CD8-positive, alpha-beta memory T cell (primary cell): ENCODE measurements around the gene CHRM2. TPM values are rescaled to one million over a fixed set of nuclear protein-coding genes. Genes with fewer than 3 reads are reported as not detected.

Source experiments
- CTCF ChIA-PET: fragments of 350-600 bp; sonication (Branson Sonifier 250); formaldehyde crosslinking; loops from one replicate; lab custom pipeline; 2021; ENCODE audit warnings: antibody characterized with exemption; lab: Charles Lee
- POLR2A ChIA-PET: fragments of 350-600 bp; sonication (Branson Sonifier 250); formaldehyde crosslinking; loops from one replicate; lab custom pipeline; 2021; ENCODE audit warnings: antibody characterized with exemption; lab: Charles Lee
- DNase-seq, 5 donors: peaks; one replicate each; pipeline versions ENCODE4 v3.0.0 to v3.0.0-alpha.2; 2020 to 2022; ENCODE audit warnings: mixed read lengths in 1 of 5
- H3K27ac ChIP-seq: one replicate; pipeline ENCODE4 v1.7.0; 2013; ENCODE audit warnings: low read depth, mild to moderate bottlenecking, low read length, moderate library complexity
- H3K27me3 ChIP-seq: 2 replicates; pipeline ENCODE4 v1.7.0; 2013; ENCODE audit warnings: low read length, mild to moderate bottlenecking; ENCODE audit not compliant: insufficient read depth, poor library complexity, severe bottlenecking
- H3K36me3 ChIP-seq: 2 replicates; pipeline ENCODE4 v1.7.0; 2013; ENCODE audit warnings: mild to moderate bottlenecking, low read length, moderate library complexity; ENCODE audit not compliant: insufficient read depth
- H3K4me1 ChIP-seq: 2 replicates; pipeline ENCODE4 v1.7.0; 2013; ENCODE audit warnings: mild to moderate bottlenecking, low read length, moderate library complexity; ENCODE audit not compliant: insufficient read depth
- H3K4me3 ChIP-seq: 2 replicates; pipeline ENCODE4 v1.7.0; 2013; ENCODE audit warnings: mild to moderate bottlenecking, low read length
- H3K9me3 ChIP-seq: 2 replicates; pipeline ENCODE4 v1.7.0; 2013; ENCODE audit warnings: mild to moderate bottlenecking, low read length
- H3K27ac Mint-ChIP-seq, 8 donors: one replicate each; pipeline ENCODE4 v1.8.0; 2020 to 2021; ENCODE audit warnings: mixed read lengths in 8 of 8, mild to moderate bottlenecking in 6 of 8, inconsistent platforms in 3 of 8, moderate library complexity in 3 of 8
- H3K27me3 Mint-ChIP-seq, 2 donors: one replicate each; pipeline ENCODE4 v1.8.0; 2020 to 2021; ENCODE audit warnings: mixed read lengths in 2 of 2, mild to moderate bottlenecking in 1 of 2, moderate library complexity in 1 of 2
- H3K36me3 Mint-ChIP-seq, 3 donors: one replicate each; pipeline ENCODE4 v1.8.0; 2020 to 2021; ENCODE audit warnings: mixed read lengths in 3 of 3, inconsistent platforms in 1 of 3, mild to moderate bottlenecking in 1 of 3
- H3K4me1 Mint-ChIP-seq, 3 donors: one replicate each; pipeline ENCODE4 v1.8.0; 2020 to 2021; ENCODE audit warnings: mixed read lengths in 3 of 3, inconsistent platforms in 1 of 3, mild to moderate bottlenecking in 1 of 3
- H3K4me3 Mint-ChIP-seq, 7 donors: one replicate each; pipeline ENCODE4 v1.8.0; 2020 to 2021; ENCODE audit warnings: mixed read lengths in 7 of 7, mild to moderate bottlenecking in 6 of 7, moderate library complexity in 4 of 7, inconsistent platforms in 2 of 7
- H3K9me3 Mint-ChIP-seq, 5 donors: one replicate each; pipeline ENCODE4 v1.8.0; 2020 to 2022; ENCODE audit warnings: mixed read lengths in 5 of 5, mild to moderate bottlenecking in 3 of 5, moderate library complexity in 2 of 5, inconsistent platforms in 1 of 5
- polyA plus RNA-seq: library from polyadenylated mRNA; unstranded; fragments of 300-500 nt; fragmentation: Illumina TruSeq; gene quantifications from one replicate; pipeline ENCODE4 v1.2.3, GENCODE V29; 2021
- total RNA-seq, 2 experiments: library from RNA; stranded (reverse); gene quantifications; one replicate each; pipeline ENCODE4 v1.2.3, GENCODE V29; 2021

CHRM2 gene
- total and polyA plus RNA-seq, 3 experiments from 2014 or later, result not detected

- H3K4me3 ChIP-seq, result no peak overlapping the region
- no peak for DNase-seq
- CTCF ChIA-PET, result no interaction called here
- H3K27me3 ChIP-seq, result no peaks in the 10 kb centered on the region
- no peaks in the 10 kb centered on the region for H3K4me1 ChIP-seq
- Mint-ChIP-seq H3K27ac (no peak overlapping the region), H3K4me1 (no peaks in the 10 kb centered on the region), H3K36me3 (no peaks in the 10 kb centered on the region), H3K4me3 (no peak overlapping the region), H3K27me3 (no peaks in the 10 kb centered on the region), H3K9me3 (peaks cover 0 to 28% (median 4%) of the 10 kb centered on the region in 5 donors)
- H3K9me3 ChIP-seq, result no peaks in the 10 kb centered on the region
- H3K27ac ChIP-seq, result no peak overlapping the region
- H3K36me3 ChIP-seq, result no peaks in the 10 kb centered on the region
- POLR2A ChIA-PET, result no interaction called here
Measured at GRCh38 chr7:137017221-137017620, 148.8 kb downstream of the CHRM2 start.

DNA sequence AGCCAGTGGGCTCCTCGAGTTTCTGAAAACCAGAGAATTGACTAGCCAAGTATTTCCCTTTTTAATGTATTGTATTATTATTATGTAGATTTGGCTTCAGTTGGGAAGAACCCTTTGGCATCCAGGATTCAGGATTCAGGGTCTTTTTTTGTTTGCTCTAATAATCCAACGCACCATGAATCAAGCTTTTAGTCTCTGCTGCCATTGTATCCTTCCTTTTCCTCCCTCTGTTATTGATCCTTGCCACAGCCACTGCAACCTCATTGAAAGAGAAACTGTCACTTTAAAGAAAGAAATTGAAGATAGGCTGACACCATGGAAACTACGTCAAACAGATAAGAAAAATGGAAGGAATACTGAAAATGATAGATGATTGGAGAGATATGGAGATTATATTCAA lies 150.0 kb downstream of the CHRM2 start:
- Mint-ChIP-seq H3K9me3 (peaks cover 0 to 28% (median 4%) of the 10 kb centered on the region in 5 donors), H3K27ac (no peak overlapping the region), H3K27me3 (no peaks in the 10 kb centered on the region), H3K4me1 (no peaks in the 10 kb centered on the region), H3K4me3 (no peak overlapping the region), H3K36me3 (no peaks in the 10 kb centered on the region)
- ChIA-PET POLR2A (no interaction called here), CTCF (no interaction called here)
- no peaks in the 10 kb centered on the region for H3K27me3 ChIP-seq
- no peak for DNase-seq
- no peaks in the 10 kb centered on the region for H3K36me3 ChIP-seq
- H3K4me1 ChIP-seq, result no peaks in the 10 kb centered on the region
- no peak overlapping the region for H3K27ac ChIP-seq
- H3K4me3 ChIP-seq, result no peak overlapping the region
- H3K9me3 ChIP-seq, result no peaks in the 10 kb centered on the region

DNA sequence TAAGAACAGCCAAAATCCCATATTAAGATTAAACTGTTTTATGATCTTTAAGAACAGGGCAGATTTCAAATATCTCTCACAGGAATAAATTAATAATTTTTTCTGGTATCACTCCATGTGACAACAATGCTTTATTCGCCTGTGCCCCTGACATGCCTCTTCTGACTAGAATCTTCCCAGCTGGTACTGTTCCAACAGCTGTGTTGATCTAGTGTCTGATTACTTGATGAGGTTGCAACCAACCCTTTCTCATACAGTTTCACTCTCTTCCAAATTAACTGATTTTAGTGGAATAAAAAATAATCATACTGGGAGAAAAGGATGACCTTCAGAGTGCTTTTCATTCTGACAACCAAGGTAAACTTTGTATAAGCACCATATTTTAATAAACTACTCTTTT lies 151.9 kb downstream of the CHRM2 start:
- H3K36me3 Mint-ChIP-seq, result no peaks in the 10 kb centered on the region
- CTCF ChIA-PET, result no interaction called here
- H3K4me1 Mint-ChIP-seq, result no peaks in the 10 kb centered on the region
- no peaks in the 10 kb centered on the region for H3K4me1 ChIP-seq
- no peaks in the 10 kb centered on the region for H3K27me3 ChIP-seq
- POLR2A ChIA-PET, result no interaction called here
- no peak overlapping the region for H3K4me3 Mint-ChIP-seq
- H3K27ac ChIP-seq, result no peak overlapping the region
- no peaks in the 10 kb centered on the region for H3K36me3 ChIP-seq
- no peak for DNase-seq
- no peak overlapping the region for H3K27ac Mint-ChIP-seq
- no peaks in the 10 kb centered on the region for H3K27me3 Mint-ChIP-seq
- peaks cover 0 to 26% (median under 1%) of the 10 kb centered on the region in 5 donors for H3K9me3 Mint-ChIP-seq
- H3K4me3 ChIP-seq, result no peak overlapping the region
- H3K9me3 ChIP-seq, result no peaks in the 10 kb centered on the region

DNA sequence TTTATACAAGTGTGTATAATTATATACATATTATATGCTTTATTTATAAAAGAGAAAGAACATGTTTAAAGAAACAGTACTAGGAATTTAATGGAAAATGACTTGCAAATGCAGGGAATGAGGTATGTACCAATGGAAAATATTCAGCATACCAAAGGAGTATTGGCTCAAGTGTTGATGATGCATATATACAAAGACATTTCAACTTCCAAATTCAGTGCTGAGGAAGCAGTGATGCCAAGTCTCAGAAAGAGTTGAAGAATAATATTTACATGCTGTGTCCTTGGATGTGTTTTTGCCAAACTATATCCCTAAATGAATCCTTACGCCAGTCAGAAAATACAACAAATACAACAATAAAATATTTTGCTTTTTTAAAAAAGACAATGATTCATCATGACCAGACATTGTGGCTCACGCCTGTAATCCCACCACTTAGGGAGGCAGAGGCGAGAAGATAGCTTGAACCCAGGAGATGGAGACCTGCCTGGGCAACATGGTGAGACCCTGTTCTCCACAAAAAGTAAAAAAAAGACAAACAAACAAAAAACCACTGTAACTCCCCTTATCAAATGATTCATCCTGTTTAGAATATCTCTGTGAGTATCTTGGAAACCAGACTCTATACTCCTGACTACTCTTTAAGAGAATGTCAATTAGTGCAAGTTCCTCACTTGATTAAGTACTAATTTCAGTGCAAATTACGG lies 157.2 kb downstream of the CHRM2 start:
- no peak overlapping the region for H3K27ac Mint-ChIP-seq
- Histone ChIP-seq H3K4me3 (no peak overlapping the region), H3K9me3 (no peaks in the 10 kb centered on the region), H3K4me1 (no peaks in the 10 kb centered on the region), H3K36me3 (no peaks in the 10 kb centered on the region), H3K27ac (no peak overlapping the region), H3K27me3 (no peaks in the 10 kb centered on the region)
- POLR2A ChIA-PET, result no interaction called here
- peaks cover 0 to 30% (median 4%) of the 10 kb centered on the region in 5 donors for H3K9me3 Mint-ChIP-seq
- H3K4me3 Mint-ChIP-seq, result no peak overlapping the region
- no peaks in the 10 kb centered on the region for H3K27me3 Mint-ChIP-seq
- H3K4me1 Mint-ChIP-seq, result no peaks in the 10 kb centered on the region
- no peak for DNase-seq
- H3K36me3 Mint-ChIP-seq, result peaks cover 0 to 2% (median 0%) of the 10 kb centered on the region in 3 donors
- CTCF ChIA-PET, result no interaction called here

DNA sequence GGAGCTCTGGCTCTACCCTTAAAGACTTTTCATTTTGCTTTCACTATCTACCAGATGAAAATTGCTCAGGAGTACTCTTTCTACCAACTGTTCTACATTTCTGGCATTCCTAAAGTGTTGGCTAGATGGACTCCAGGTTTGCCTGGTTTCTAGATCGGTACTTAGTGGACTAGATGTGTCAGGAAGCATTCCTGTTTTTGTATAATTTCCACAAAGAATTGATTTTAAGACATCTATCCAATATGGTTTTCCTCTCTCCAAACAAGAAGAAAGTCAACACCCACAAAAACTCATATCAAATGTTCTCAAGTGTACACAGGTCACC lies 157.7 kb downstream of the CHRM2 start:
- Histone ChIP-seq H3K36me3 (no peaks in the 10 kb centered on the region), H3K4me1 (no peaks in the 10 kb centered on the region), H3K4me3 (no peak overlapping the region), H3K9me3 (no peaks in the 10 kb centered on the region), H3K27me3 (no peaks in the 10 kb centered on the region), H3K27ac (no peak overlapping the region)
- Mint-ChIP-seq H3K27ac (no peak overlapping the region), H3K36me3 (peaks cover 0 to 2% (median 0%) of the 10 kb centered on the region in 3 donors), H3K4me1 (no peaks in the 10 kb centered on the region), H3K4me3 (no peak overlapping the region), H3K9me3 (peaks cover 0 to 30% (median 4%) of the 10 kb centered on the region in 5 donors), H3K27me3 (no peaks in the 10 kb centered on the region)
- ChIA-PET POLR2A (no interaction called here), CTCF (no interaction called here)
- no peak for DNase-seq

- H3K4me3 Mint-ChIP-seq, result no peak overlapping the region
- H3K27ac Mint-ChIP-seq, result no peak overlapping the region
- ChIA-PET CTCF (no interaction called here), POLR2A (no interaction called here)
- DNase-seq, result no peak
- Histone ChIP-seq H3K36me3 (no peaks in the 10 kb centered on the region), H3K4me3 (no peak overlapping the region), H3K9me3 (no peaks in the 10 kb centered on the region), H3K4me1 (no peaks in the 10 kb centered on the region), H3K27me3 (no peaks in the 10 kb centered on the region), H3K27ac (no peak overlapping the region)
- H3K9me3 Mint-ChIP-seq, result peaks cover 0 to 23% (median 5%) of the 10 kb centered on the region in 5 donors
- H3K36me3 Mint-ChIP-seq, result no peaks in the 10 kb centered on the region
- H3K27me3 Mint-ChIP-seq, result no peaks in the 10 kb centered on the region
- H3K4me1 Mint-ChIP-seq, result no peaks in the 10 kb centered on the region
Measured at GRCh38 chr7:137032436-137032835, 164.0 kb downstream of the CHRM2 start.

DNA sequence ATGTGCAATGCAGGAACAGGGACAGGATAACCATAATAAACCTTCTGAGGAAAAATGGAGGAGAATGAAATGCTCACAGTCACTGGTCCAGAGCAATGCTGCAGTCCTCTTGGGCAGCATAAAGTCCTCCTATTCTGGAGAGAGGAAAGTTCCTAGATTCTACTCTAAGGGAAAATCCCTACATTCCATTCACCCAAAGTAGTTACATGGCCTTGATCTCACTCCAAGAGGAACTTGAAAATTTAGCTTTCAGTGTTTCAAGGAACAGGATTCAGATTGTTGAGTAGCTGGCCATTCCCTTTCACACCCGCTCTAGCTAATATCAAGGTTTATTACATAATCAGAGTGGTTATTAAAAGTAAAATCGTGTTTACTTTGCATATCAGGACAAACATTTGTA lies 168.3 kb downstream of the CHRM2 start:
- Mint-ChIP-seq H3K27me3 (no peaks in the 10 kb centered on the region), H3K9me3 (peaks cover 2 to 19% (median 7%) of the 10 kb centered on the region in 5 donors), H3K27ac (no peak overlapping the region), H3K36me3 (no peaks in the 10 kb centered on the region), H3K4me3 (no peak overlapping the region), H3K4me1 (no peaks in the 10 kb centered on the region)
- Histone ChIP-seq H3K9me3 (no peaks in the 10 kb centered on the region), H3K4me3 (no peak overlapping the region), H3K27ac (no peak overlapping the region), H3K27me3 (no peaks in the 10 kb centered on the region), H3K4me1 (no peaks in the 10 kb centered on the region), H3K36me3 (no peaks in the 10 kb centered on the region)
- ChIA-PET CTCF (no interaction called here), POLR2A (no interaction called here)
- DNase-seq, result no peak

- no peak for DNase-seq
- Mint-ChIP-seq H3K27me3 (no peaks in the 10 kb centered on the region), H3K27ac (no peak overlapping the region), H3K36me3 (no peaks in the 10 kb centered on the region), H3K4me1 (no peaks in the 10 kb centered on the region), H3K4me3 (no peak overlapping the region), H3K9me3 (peaks cover 0 to 18% (median 5%) of the 10 kb centered on the region in 5 donors)
- Histone ChIP-seq H3K4me3 (no peak overlapping the region), H3K36me3 (no peaks in the 10 kb centered on the region), H3K4me1 (no peaks in the 10 kb centered on the region), H3K9me3 (no peaks in the 10 kb centered on the region), H3K27ac (no peak overlapping the region), H3K27me3 (no peaks in the 10 kb centered on the region)
- ChIA-PET POLR2A (no interaction called here), CTCF (no interaction called here)
Measured at GRCh38 chr7:137038706-137039105, 170.3 kb downstream of the CHRM2 start.
